ENCODE data around the gene STBD1. TPM values are rescaled to one million over a fixed set of nuclear protein-coding genes. Genes with fewer than 3 reads are reported as not detected.

Gene STBD1
- total and polyA plus RNA-seq, 9 of the 15 experiments (the other 6 are each of a cell fraction or from before 2014, with no cell fraction given): 0.08 to 0.64 (median 0.27) TPM; not detected in 2

- no peak for TF ChIP-seq E4F1 (CRISPR knock-in tag; IDR thresholded peaks at IDR 0.05; ENCODE audit: borderline replicate concordance)
- peak in 1 of 2 experiments; percentile 86; a peak in 2 of 4 replicates for TF ChIP-seq RCOR1 (IDR thresholded peaks at IDR 0.05; ENCODE audit: borderline replicate concordance in 1 of 2, low read depth in 2 of 2, low read length in 2 of 2)
- TF ChIP-seq VEZF1 (CRISPR knock-in tag; IDR thresholded peaks at IDR 0.05): peak; percentile 59
- peak in 1 of 2 experiments; percentile 87; a peak in 1 of 4 replicates for TF ChIP-seq HDAC1 (IDR thresholded peaks at IDR 0.05)
- TF ChIP-seq ZNF232 (CRISPR knock-in tag; IDR thresholded peaks at IDR 0.05): no peak
- peak; percentile 85 for TF ChIP-seq STAT5A (IDR thresholded peaks at IDR 0.05; ENCODE audit: borderline replicate concordance, low read length)
- TF ChIP-seq GTF2F1 (IDR thresholded peaks at IDR 0.05; ENCODE audit: low read depth, low read length): no peak
- TF ChIP-seq AFF4 (CRISPR knock-in tag; IDR thresholded peaks at IDR 0.05): no peak
- TF ChIP-seq HDAC6 (IDR thresholded peaks at IDR 0.05; ENCODE audit: low read depth, low read length): no peak
- TF ChIP-seq HDAC2 (IDR thresholded peaks at IDR 0.05): peak; percentile 86
- no peak for TF ChIP-seq SUPT5H (IDR thresholded peaks at IDR 0.05)
- peak; percentile 92 for TF ChIP-seq POLR2AphosphoS5 (IDR thresholded peaks at IDR 0.05; ENCODE audit: control insufficient read depth, insufficient read depth, low read depth, low read length)
- no peak for TF ChIP-seq ATF1 (CRISPR knock-in tag; IDR thresholded peaks at IDR 0.05)
- TF ChIP-seq ATF1 (tag; IDR thresholded peaks at IDR 0.05): peak; percentile 64; the same call in 1 of the 2 replicates
- no peak for TF ChIP-seq CBX1 (IDR thresholded peaks at IDR 0.05; ENCODE audit: low read depth)
- peak; percentile 37; the same call in 1 of the 2 replicates for TF ChIP-seq ZBTB7A (IDR thresholded peaks at IDR 0.05; ENCODE audit: borderline replicate concordance, control insufficient read depth, low read depth, low read length)
Observed at GRCh38 chr4:76301068-76301774, 5.3 kb upstream of the STBD1 start (continued).
